T-helper 2 cell (primary cell): ENCODE measurements around the gene OPCML.

Experiments used
- DNase-seq, 5 experiments: peaks; one replicate each; pipeline versions ENCODE4 v3.0.0 to v3.0.0-alpha.2; 2012 to 2022

The OPCML gene

DNA sequence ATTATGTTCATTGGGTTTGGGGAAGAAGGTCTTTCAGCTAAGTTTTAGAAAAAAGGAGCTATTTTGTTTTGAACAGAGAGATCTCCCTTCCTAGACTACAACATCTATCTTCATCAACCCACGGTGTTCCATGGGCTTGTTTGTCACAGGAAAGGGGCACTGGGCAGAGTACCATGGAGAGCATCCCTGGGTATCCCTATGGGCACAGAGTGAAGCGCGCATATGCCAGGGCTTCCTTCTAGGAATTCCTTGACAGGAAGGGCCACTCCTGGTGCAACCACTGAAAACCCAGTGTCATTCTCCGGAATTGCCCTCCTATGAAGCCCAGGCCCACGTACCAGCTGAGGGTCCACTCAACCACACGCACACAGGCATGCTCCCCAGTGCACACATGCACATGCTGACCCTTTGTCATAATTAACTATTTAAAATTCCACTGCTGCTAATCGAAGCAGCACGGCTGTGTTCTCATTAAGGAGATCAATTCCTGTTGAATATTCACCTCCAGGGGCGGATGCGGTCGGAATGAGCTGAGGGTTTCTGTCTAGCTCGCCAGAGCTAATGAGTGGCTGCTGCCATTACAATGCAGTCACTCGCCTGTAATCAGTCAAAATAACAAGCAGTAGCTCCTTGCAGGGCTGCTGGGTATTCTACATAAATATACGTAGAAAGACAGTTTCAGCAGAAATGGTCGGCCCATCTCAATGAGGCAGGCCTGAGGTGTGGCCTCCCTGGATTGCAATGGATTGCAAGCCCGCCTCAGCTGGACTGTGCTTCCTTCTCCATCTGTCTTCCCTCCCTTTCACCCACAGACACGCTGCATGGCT lies 512.5 kb downstream of the OPCML start:
- DNase-seq: no peak

GRCh38 chr11:133015457-133015856 lies 516.8 kb downstream of the OPCML start:
- DNase-seq: no peak

- no peak for DNase-seq
Observed at GRCh38 chr11:133014337-133014736, 518.0 kb downstream of the OPCML start.

- DNase-seq: no peak
Observed at GRCh38 chr11:133012803-133013202, 519.5 kb downstream of the OPCML start.

DNA sequence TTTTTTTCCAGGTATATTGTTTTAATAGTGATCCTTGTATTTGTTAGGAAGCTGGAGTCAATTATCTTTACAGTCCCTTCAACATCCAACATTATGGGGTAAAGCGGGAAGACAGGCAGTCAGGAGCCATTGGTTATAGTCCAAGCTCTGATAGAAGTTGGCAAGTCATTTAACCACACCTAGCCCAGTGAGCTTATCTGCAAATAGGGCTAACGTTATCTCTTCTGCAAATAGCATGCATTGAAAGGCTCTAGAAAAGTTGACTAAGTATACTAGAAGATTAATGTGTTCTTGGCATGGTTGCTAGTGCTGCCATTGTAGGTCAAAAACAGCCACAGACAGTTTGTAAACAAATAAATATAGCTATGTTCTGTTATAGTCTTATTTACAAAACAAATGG lies 520.7 kb downstream of the OPCML start:
- no peak for DNase-seq

DNA sequence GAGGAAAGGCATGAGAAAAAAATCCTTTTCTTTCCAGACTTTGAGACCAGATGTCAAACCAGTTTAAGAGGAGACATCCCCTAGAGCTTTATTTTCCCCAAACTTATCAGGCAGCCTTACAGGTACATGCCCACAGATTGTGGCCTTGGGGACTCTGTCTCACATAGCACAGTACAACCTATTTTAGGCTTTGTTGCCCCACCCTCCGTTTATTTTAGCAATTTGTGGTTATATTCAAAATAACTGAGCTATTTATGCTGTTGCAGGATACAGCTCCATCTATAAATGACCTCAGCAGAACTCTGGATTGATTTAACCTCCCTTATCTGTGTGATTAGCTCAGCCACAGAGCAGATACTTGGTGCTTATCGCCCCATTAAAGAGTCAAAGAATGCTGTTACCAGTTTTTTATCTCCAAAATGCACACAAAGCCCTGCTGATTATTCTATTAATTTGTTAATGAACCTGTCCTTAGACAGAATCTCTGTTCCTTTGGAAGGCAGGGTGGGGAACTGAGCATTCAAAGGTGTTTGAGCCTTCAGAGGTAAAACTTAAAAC lies 525.2 kb downstream of the OPCML start:
- DNase-seq: no peak

GRCh38 chr11:133004369-133004768 lies 527.9 kb downstream of the OPCML start:
- DNase-seq: no peak

DNA sequence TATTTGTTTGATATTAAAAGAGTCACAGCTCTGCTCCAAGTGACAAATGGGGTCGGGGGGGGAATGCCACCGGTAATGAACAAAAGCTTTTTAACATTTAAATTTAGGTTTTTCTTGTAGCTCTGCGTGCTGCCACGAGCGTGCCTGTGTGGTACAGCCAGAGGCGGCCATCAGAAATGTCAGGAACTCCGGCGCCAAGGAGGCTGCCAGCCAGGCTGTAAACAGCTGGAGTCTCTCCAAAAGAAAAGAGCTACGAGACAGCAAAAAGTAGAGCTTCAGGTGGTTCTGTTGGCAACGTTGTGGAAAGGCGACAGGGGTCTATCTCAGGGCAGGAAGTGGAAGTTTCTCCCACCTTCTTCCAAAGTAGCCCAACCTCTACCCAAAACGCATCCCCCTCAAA lies 532.8 kb downstream of the OPCML start:
- no peak for DNase-seq

DNA sequence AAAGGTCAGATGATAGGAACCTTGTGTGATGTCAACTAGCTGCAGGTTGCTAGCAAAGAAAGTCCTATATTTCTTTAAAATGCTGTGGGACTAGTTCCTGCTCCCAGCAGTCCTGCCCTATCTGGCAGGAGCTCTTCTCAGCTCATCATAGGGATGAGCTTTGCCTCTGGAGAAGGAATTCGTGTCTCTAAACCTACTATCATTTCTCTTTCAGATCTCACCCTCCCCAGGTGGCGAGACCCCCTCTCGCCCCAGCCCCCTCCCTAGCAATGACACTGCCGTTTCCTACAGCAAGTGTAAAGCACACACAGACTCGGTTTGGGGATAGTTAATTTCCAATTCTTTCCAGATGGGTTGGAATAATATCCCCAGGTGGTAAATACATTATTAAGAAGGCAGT lies 533.3 kb downstream of the OPCML start:
- no peak for DNase-seq

DNA sequence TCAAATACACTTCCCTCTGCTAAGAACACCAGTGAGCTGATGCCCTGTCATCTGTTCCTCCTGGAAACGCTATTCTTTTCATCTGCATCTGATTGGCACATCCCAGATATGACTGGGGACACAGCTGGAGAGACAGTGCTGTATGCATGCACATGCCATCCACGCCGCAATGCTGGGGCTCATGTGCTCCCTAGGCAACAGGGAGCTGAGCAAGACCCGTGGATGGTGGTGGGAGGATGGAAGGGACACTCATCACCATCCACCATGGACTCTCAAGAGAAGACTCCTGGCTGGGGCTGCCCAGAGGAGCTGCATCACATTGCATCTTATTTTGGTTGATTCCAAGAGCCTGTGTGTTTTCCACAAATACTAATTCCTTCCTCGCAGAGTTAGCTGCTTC lies 534.9 kb downstream of the OPCML start:
- DNase-seq: no peak

- no peak for DNase-seq
Observed at GRCh38 chr11:132994966-132995365, 537.3 kb downstream of the OPCML start.

DNA sequence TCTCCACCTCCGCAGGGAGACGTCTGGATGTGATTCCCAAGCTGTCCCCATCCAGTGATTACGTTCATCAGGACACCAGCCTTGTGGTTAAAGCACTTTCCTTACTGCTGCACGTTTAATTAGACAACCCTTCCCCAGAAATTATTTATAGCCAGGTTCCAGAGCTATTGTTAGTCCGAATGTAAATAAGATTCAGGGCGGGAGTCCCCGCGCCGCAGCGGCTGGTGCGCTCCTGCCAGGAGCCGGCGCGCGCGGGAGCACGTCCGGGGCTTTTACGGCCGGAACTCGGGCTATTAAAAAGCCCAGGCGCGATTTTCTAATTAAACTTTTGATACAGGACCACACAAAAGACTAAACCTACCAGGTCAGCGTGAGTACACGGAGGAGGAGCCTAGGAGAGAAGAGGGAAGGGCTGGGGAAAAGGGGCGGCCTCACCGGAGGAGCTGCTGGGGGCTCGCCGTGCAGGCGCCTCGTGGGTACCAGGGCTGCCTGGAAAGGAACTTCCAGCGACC lies 538.3 kb downstream of the OPCML start:
- no peak for DNase-seq

DNA sequence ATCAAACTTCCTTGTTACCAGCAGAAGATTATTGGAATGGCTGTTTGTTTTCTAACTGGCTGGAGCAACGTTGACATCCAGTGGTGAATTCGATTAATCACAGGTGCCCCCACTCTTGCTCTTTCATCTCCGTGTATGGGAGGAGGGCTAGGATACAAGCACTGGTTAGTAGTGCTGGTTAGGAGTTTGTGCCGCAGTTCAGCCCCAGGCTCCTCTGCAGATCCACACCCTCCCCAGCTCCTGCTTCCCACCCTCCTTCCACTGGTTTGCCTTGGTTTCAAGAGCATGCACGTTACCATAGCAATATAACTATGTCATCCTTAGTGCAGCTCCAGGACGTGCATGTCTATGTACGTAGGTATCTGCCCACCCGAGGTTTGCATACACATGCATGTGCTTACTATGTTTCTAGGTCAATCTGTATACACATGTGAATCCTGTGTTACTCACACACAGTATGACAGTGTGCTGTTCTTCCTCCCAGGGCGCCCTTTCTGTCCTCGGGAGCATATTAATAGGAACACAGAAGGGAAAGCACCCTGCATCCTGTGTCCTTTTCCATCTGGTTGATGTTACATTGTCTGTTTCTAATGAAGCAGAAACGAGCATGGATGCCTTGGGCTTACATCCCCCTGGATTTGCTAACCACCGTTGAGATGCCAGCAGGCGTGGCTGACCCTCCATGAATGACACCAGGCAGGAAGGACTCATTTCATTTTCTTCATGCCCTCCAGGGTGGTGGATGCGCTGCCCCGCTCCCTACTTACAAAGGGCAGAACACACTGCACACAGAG lies 539.3 kb downstream of the OPCML start:
- no peak for DNase-seq

GRCh38 chr11:132988411-132988810 lies 543.9 kb downstream of the OPCML start:
- DNase-seq: no peak

DNA sequence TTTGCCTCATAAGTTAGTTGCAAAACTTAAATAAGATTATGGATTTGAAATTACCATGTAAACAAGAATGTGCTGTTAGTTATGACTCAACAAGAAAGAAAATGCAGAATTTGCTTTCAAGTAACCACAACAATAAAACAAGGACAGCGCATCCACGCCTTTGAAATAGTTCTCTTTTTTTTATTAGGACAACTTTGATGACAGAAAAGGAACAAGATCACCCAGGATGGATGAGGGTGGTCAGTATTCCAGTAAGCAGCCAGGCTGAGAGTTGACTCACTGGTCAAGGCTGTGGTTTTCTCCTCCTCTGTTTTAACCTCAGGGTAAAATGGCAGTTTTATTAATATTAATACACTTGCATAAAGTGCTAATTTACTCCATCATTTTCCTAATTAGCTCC lies 544.4 kb downstream of the OPCML start:
- no peak for DNase-seq

GRCh38 chr11:132983641-132983978 lies 548.7 kb downstream of the OPCML start:
- DNase-seq: no peak

GRCh38 chr11:132982772-132983640 lies 549.3 kb downstream of the OPCML start:
- DNase-seq: no peak

GRCh38 chr11:132981131-132981956 lies 551.0 kb downstream of the OPCML start:
- DNase-seq: no peak

DNA sequence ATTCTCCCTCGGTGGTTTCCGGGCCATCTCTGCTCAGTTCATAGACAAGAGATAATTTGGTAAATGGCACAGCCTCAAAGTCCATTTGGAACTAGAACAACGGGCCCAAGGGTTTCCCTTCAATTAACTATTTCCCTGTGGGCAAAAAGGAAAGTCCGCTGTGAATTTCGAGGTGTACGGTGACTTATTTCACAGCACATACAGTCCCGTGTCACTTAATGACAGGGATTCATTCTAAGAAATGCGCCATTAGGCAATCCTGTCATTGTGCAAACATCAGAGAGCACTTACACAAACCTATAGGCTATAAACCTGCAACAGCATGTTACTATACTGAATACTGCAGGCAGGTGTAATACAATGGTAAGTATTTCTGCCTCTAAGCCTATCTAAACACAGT lies 551.6 kb downstream of the OPCML start:
- DNase-seq: no peak

DNA sequence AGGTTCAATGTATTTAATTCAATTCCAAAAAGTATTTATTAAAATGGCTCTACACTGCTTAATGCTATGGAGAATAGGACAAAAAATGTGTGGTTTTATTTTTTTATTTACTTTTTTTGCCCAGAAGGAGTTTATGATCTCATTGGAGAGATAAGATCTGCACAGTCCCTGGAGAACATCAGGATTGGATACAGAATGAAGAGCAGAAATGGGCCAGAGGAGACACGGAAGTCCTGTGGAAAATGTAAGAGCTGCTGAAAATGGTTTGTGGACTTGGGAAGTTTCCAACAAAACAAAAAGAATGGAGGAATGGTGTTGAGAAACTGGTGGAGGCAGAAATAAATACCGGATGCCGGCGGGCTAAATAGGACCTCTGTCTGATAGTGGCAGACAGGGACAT lies 554.6 kb downstream of the OPCML start:
- DNase-seq: no peak

- DNase-seq: no peak
Observed at GRCh38 chr11:132977241-132977640, 555.1 kb downstream of the OPCML start.

DNA sequence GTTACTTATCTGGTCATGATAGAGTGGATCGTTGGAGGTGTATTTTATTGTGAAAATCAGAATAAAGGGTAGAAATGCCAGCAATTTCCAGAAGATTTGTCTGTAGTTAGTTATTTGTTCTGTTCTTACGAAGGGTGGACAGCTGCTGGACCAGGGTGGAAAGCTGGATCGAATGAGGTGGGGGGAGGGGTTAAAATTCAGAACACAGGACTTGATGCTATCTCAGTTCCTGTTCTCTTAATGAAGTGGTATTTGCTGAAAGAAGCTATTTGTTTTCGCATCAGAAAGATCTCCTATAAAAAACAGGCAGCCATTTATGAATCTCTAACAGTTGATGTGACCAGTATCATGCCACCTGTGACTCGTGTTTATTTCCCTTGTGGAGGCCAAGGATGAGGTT lies 556.2 kb downstream of the OPCML start:
- no peak for DNase-seq
